AG04449 (cell line): ENCODE data around the gene FARS2.
"Not testable (repeated sequence)": the region's sequence is repeated elsewhere in the genome, so short reads cannot be mapped to it uniquely, and the experiment has no call there.

Experiments used
- CTCF ChIA-PET: fragments of 350-600 bp; formaldehyde crosslinking; extraction: SDS; loops from one replicate; lab custom pipeline; 2021; ENCODE audit warnings: antibody characterized with exemption; lab: Yijun Ruan, JAX
- POLR2A ChIA-PET: fragments of 400-600, 350-600 bp; formaldehyde crosslinking; extraction: SDS; loops from one replicate; lab custom pipeline; 2020; ENCODE audit warnings: antibody characterized with exemption, inconsistent platforms; lab: Yijun Ruan, JAX
- DNase-seq: peaks from one replicate; pipeline ENCODE4 v3.0.0-alpha.2; 2010; ENCODE audit warnings: low read depth, low spot score
- H3K4me3 ChIP-seq: 2 replicates; pipeline ENCODE4 v1.5.1; 2011; ENCODE audit warnings: low read depth, mild to moderate bottlenecking, control low read depth, low read length
- TF ChIP-seq, protein P1 (sequence below): IDR thresholded peaks from one replicate; pipeline ENCODE4 v1.5.1; 2011; ENCODE audit warnings: mild to moderate bottlenecking, moderate library complexity, low read length, control low read depth, inconsistent platforms; ENCODE audit not compliant: insufficient read depth; ENCODE audit errors: missing control alignments

The FARS2 gene

DNA sequence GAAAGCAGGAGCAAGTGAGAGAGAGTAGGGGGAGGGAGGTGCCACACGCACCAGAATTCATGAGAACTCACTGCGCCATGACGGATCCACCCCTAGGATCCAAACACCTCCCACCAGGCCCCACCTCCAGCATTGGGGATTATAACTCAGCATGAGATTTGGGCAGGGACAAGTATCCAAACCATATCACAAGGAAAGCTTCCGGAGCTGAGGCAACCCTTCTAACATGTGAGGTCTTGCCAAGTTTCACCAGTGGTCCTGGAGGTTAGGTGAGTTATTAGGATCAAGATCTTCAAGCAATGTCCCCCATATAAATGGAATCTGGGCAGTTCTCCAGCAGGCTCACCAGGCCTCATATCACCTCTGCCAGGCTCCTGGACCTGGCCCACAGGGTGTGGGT is 437.0 kb downstream of the FARS2 start:
- CTCF ChIA-PET = interaction anchor here (1.6 kb wide), 1 partner anchor 227 kb away, joined by 5 read pairs; no protein-coding TSS in a partner anchor
- DNase-seq = no peak
- H3K4me3 ChIP-seq = no peak overlapping the region
- TF ChIP-seq, protein P1, sequence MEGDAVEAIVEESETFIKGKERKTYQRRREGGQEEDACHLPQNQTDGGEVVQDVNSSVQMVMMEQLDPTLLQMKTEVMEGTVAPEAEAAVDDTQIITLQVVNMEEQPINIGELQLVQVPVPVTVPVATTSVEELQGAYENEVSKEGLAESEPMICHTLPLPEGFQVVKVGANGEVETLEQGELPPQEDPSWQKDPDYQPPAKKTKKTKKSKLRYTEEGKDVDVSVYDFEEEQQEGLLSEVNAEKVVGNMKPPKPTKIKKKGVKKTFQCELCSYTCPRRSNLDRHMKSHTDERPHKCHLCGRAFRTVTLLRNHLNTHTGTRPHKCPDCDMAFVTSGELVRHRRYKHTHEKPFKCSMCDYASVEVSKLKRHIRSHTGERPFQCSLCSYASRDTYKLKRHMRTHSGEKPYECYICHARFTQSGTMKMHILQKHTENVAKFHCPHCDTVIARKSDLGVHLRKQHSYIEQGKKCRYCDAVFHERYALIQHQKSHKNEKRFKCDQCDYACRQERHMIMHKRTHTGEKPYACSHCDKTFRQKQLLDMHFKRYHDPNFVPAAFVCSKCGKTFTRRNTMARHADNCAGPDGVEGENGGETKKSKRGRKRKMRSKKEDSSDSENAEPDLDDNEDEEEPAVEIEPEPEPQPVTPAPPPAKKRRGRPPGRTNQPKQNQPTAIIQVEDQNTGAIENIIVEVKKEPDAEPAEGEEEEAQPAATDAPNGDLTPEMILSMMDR = no peak
- POLR2A ChIA-PET = no interaction called here

- DNase-seq, POLR2A ChIA-PET, H3K4me3 ChIP-seq: not testable (repeated sequence)
- CTCF ChIA-PET = interaction anchor here (1.6 kb wide), 1 partner anchor 228 kb away, joined by 5 read pairs; no protein-coding TSS in a partner anchor
Observed at GRCh38 chr6:5699064-5699463, 437.8 kb downstream of the FARS2 start.

GRCh38 chr6:5701174-5701573 is 439.9 kb downstream of the FARS2 start:
- DNase-seq = no peak
- TF ChIP-seq, protein P1 = no peak
- CTCF ChIA-PET = no interaction called here

GRCh38 chr6:5704708-5705107 is 443.4 kb downstream of the FARS2 start:
- ChIA-PET POLR2A (no interaction called here), CTCF (no interaction called here)
- TF ChIP-seq, protein P1 = no peak

More at GRCh38 chr6:5701174-5701573, 439.9 kb downstream of the FARS2 start:
- POLR2A ChIA-PET = no interaction called here
- no peak overlapping the region for H3K4me3 ChIP-seq

GRCh38 chr6:5705252-5705651 is 443.9 kb downstream of the FARS2 start:
- ChIA-PET POLR2A (no interaction called here), CTCF (no interaction called here)
- no peak for DNase-seq
- TF ChIP-seq, protein P1 = no peak
- no peak overlapping the region for H3K4me3 ChIP-seq

More at GRCh38 chr6:5704708-5705107, 443.4 kb downstream of the FARS2 start:
- no peak for DNase-seq
- H3K4me3 ChIP-seq = no peak overlapping the region

- ChIA-PET POLR2A (no interaction called here), CTCF (interaction anchor here (1.0 kb wide), 1 partner anchor 235 kb away, joined by 3 read pairs; no protein-coding TSS in a partner anchor)
- DNase-seq = no peak
- no peak overlapping the region for H3K4me3 ChIP-seq
- TF ChIP-seq, protein P1 = no peak
Observed at GRCh38 chr6:5706124-5707033, 445.1 kb downstream of the FARS2 start.
